Activated CD8-positive, alpha-beta T cell treated with anti-CD3 and anti-CD28 coated beads, Interleukin-2, amount 10 ng/mL, durations not matched to agents 7 days and 5 days (primary cell): ENCODE measurements around the gene PERP. TPM values are rescaled to one million over a fixed set of nuclear protein-coding genes. Genes with fewer than 3 reads are reported as not detected.

Source experiments
- total RNA-seq, 2 experiments: library from RNA; stranded (reverse); gene quantifications; one replicate each; pipeline ENCODE4 v1.2.3, GENCODE V29; 2021

The PERP gene
- total RNA-seq, 2 experiments from 2014 or later: 3.8 to 3.9 TPM

Other genes with a start within 250 kb of the PERP start
- gene TNFAIP3, start 240.2 kb downstream of the PERP start, total RNA-seq: 10 to 100 TPM; 29.6 to 34.5 TPM
- under 1 TPM; 0.05 to 0.08 TPM for gene ARFGEF3, start 54.5 kb upstream of the PERP start, total RNA-seq
- gene PBOV1, start 111.1 kb upstream of the PERP start, total RNA-seq: not detected